SKM-1 treated with dmso at 0.1 percent for 144 hours (cell line): ENCODE results near the gene DKK1.

Experiments used
- DNase-seq: peaks from one replicate; lab custom pipeline; 2025; ENCODE audit not compliant: unreplicated experiment; lab: John Stamatoyannopoulos, UW

The DKK1 gene

GRCh38 chr10:52316500-52316899 lies 2.4 kb downstream of the DKK1 start:
- DNase-seq, result no peak

DNA sequence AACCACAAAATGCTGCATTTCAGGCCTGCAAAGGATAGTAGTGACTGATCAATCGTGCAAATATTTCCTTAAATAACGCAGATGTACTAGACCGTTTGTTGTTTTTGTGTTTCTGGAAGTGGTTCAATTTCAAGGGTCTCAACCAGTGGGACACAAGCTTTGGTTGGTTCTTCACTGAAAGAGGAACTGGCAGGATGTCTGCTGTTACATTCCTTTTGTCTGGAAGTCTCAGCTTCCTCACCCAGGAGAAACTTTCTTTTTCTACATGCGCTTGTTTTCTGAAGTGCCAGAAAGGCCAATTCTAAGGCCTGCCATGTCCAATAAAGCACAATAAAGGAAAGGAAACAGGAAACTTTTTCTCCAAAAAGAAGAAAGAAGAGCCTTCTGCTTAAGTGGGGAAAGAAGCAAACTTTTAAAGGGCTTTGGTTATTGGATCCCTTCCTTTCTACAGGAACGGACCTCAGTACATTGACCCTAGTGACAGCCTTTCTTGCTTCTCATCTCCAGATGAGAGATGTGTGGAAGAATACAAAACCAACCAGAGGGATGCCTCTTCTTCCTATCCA lies 4.1 kb downstream of the DKK1 start:
- no peak for DNase-seq

GRCh38 chr10:52318822-52319464 lies 4.9 kb downstream of the DKK1 start:
- no peak for DNase-seq

DNA sequence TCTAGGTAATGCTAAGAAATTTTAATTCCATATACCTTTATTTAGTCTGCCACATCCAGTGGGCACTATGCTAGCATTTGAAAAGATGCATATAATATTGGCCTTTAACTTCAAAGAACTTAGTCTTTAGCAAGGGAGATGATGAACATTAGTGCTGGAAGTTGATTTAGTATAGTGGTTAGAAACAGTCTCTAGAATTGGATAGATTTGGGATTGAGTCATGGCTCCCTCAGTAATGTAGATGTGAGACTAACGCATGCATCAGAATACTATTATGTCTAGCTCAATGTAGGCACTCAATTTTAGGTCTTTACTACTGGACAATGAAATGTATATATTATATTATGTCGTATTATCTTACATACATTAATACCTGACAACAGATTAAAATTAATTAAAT lies 5.8 kb downstream of the DKK1 start:
- no peak for DNase-seq

- no peak for DNase-seq
Measured at GRCh38 chr10:52322323-52322722, 8.2 kb downstream of the DKK1 start.

DNA sequence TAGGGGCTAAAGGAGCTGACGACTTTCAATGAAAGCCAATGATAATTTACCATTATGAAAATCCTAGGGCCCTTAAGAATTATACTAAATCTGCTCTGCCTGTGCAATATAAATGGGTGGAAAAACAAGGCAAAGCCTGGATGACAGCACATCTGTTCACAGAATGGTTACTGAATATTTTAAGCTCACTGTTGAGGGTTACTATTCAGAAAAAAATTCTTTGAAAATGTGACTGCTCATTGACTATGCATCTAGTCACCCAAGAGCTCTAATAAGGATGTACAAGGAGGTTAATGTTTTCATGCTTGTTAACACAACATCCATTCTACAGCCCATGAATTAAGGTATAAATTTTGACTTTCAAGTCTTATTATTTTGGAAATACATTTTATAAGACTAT lies 8.9 kb downstream of the DKK1 start:
- no peak for DNase-seq

DNA sequence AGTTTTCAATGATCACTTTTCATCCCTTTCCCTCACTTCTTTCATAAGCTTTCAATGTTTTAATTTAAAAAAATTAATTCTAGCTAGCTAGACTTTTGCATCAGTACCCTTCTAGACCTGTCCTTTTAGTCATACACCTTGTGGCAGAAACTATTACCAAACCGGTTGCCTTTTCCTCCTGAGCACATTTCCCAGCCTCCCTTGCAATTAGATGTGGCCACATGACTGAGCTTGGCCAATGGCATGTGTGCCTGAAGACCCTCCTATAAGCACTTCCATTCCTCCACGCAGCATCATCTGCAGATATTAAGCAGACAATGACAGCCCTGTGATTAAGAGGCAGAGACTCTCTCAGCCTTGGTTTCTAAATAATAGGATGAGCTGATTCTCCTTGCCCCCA lies 12.3 kb downstream of the DKK1 start:
- no peak for DNase-seq

GRCh38 chr10:52331638-52332364 lies 17.7 kb downstream of the DKK1 start:
- DNase-seq, result no peak

GRCh38 chr10:52332815-52333214 lies 18.7 kb downstream of the DKK1 start:
- DNase-seq, result no peak

GRCh38 chr10:52334595-52334994 lies 20.5 kb downstream of the DKK1 start:
- DNase-seq, result no peak

GRCh38 chr10:52335665-52336064 lies 21.6 kb downstream of the DKK1 start:
- DNase-seq, result no peak

DNA sequence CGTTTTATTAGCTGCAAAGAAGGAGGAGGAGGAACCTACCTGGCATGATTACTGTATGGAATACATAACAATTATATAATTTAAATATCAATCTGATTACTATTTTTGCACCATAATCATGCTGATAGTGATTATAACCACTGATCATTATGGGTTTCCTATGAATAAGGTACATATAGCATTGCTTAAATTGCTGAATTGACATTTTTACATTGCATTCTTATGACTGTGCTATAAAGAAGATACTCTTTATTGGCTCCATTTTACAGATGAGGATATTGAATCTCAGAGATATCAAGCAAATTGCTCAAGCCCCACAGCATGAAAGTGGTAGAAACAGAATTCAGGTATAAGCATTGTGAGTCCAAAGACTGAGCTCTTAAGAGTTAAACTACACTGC lies 23.1 kb downstream of the DKK1 start:
- no peak for DNase-seq

DNA sequence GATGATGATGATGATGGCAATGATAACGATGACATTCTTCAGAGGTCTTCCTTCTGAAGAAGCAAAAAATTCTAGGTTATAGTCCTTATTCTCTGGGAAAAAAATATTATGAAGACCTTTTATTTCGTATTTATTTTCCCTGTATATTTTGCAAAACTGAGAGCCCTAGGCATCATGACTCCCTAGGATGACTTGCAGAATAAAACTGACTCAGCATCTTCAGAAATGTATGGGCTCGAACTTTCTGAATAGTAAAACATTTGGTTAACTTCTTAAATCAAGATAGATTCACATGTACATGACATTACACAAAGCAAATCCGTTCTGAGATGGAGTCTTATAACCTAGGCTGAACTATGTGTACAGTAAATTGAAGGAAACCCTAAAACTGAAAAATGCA lies 29.4 kb downstream of the DKK1 start:
- DNase-seq, result no peak

DNA sequence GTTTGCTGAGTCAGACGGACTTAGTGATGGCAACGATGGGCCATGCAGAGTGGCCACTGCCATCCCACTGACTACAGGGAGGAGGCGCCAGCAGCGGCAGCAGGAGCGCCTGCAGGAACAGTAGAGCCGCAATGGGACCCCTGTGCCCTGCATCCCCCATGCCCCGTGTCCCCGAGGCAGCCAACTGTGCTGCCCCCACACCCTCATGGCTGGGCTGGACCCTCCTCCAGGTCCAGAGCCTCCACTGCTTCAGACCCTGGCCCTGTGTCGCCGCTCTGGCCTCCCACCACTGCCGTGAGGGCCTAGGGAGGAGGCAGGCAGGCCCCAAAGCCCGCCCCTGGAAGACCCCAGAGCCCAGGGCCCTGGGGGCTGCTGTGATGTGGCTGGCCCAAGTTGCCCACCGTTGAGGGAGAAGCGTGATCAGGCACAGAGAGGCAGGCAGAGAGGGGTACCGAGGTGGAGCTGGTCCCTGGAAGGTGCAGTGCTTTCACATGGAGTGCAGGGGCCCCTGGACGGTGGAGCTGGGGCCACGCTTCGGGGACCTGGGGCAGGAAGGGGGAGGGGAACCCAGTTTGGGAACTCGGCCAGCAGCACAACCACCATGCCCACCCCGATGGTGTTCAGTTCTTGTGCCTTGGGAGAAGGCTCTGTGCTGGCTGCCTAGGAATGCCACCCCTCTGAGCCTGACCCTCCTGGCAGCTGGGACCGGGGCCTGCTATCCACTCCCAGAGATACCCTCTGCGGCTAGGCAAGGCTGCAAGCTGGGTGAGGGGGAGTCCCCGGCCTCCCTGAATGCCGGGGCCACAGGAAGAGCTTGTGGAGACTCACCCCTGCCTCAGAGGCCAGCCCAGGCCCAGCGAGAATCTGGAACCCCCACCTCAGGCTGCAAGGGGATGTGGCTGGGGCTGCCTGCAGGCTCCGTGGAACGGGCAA lies 32.6 kb downstream of the DKK1 start:
- DNase-seq, result no peak

DNA sequence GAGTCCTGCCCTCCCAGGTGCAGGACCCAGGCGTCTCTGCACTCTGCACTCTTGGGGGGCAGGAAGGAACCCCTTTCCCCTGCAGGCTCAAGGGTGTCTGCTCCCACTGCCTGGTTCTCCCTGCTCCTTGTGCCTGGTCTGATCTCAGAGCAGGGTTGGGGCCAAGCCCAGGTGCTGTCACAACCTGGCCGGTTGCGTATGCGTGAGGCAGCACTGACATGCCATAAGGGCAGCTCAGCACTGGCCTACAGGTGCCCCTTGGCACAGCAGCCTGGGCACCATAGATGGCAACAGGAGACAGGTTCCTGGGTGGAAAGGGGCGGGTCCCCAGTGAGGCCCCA lies 33.2 kb downstream of the DKK1 start:
- DNase-seq, result no peak

DNA sequence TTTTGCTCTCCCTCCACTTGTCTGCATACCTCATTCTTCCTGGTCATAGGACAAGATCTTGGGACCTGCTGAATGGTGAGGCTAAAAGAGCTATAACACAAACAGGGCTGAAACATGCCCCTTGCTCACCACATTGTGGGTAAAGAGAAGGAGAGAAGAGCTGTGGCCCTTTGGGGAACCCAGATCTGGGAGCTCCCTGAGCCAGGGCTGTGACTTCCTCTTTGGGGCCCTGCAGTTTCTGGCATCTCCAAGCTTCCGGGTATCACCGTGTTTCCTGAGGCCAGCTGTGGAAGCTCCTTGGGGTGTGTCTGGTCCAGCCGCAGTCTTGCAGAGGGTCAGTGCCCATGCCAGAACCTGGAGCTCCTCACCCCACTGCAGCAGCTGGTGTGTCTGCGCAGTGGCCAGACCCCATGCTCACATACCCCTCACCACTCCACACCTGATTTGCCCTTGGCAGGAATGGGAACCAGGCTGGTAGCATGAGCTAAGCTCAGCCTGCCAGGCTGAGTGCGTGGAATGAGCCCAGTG lies 34.0 kb downstream of the DKK1 start:
- DNase-seq, result no peak

DNA sequence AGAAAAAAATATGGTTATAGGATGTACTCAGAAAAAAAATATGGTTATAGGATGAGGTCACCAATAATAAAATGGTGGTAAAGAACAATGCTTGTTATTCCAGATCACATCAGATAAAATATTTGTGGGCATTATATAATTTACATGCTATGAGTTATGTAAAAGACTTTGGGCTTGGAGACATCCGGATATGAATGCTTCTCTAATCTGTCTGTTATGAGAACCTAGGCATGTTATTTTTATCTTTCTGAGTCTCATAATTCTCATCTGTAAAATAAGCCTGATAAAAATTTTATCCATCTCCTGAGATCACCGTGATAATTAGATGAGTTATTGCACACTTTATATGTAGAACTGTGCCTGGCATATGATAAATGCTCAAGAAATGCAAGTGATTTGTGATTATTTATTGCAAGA lies 37.8 kb downstream of the DKK1 start:
- no peak for DNase-seq

DNA sequence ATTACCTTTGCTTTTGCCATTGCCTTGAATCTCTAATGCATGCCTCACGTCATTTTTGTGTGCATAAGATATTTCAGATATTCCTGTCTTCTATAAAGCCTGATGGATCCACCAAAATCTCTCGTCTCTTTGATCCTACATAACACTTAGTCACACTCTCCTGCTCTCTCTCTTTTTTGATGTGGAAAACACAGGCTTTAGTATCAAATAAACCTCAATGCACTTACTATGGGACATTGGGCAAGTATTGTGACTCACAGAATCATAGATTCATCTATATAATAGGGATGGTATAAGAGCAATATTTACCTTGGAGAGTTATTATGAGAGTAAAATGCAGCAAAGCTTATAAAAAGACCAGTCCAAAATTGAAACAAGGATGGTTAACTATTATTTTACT lies 39.1 kb downstream of the DKK1 start:
- DNase-seq, result no peak

GRCh38 chr10:52353960-52354394 lies 39.9 kb downstream of the DKK1 start:
- DNase-seq, result no peak

DNA sequence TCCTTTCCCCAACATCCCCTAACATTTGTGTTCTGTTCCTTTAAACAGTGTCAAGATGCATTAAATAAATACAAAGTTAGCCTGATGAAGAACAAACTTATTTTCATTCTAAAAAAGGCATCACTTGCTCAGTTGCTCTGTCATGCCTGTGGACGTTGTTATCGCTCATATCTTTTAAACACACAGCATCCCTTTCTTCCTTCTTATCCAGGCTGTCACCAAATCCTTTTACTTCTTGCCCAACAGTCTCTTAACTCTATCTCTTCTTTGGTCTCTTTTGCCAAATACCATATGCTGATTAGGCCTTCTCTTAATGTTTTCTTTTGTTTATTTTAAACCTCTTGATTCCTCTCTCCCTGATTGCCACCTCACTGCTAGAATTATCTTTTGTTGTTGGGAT lies 43.9 kb downstream of the DKK1 start:
- no peak for DNase-seq

DNA sequence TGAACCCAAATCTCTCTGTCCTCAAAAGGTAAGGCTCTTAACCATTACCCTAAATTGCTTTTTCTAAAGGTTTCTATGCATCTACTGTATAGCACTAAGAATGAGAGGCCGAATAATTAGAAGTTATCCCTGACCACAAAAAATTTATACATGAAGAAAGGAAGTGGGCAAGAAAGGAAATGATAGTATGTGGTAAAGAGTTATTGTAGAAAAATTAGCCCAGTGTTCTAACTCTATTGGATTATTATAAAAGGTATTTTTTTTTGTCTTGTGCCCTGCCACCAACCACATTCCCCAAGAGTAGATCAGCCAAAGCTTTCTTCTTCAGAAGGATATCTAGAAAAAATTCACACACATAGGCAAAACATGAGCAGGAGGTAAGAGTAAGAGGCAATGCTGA lies 45.4 kb downstream of the DKK1 start:
- DNase-seq, result no peak
